ENCODE measurements around the gene ESPN. TPM values are rescaled to one million over a fixed set of nuclear protein-coding genes. Genes with fewer than 3 reads are reported as not detected.

Gene ESPN
- total RNA-seq, 3 donors from 2014 or later (not counting 1 experiment from before 2014, with no cell fraction given): 1.1 to 2.0 (median 1.7) TPM

DNA sequence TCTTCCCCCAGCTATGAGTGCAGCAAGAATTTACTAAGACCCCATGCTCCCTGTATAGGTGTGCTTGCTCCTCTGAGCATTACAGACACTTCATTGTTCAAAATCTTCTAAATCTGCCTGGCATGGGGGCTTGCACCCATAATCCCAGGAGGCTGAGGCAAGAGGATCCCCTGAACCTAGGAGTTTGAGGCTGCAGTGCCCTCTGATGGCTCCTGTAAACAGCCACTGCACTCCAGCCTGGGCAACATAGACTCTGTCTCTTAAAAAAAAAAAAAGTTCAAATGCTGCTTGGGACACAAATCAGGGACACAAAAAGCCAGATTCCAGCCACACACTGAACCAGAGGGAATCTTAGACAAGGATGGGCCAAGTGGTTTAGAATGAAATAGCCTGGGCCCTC is 27.6 kb upstream of the ESPN start:
- no peaks in the 10 kb centered on the region for H3K36me3 ChIP-seq (ENCODE audit: control insufficient read depth, insufficient read depth, low read length)
- intact Hi-C loops (cut with micrococcal nuclease): no loop called here
- H3K9me3 ChIP-seq (ENCODE audit: control insufficient read depth, insufficient read depth, low read length): no peaks in the 10 kb centered on the region
- H3K27me3 ChIP-seq (ENCODE audit: control insufficient read depth, insufficient read depth, low read length): no peaks in the 10 kb centered on the region
- TF ChIP-seq CTCF (IDR thresholded peaks at IDR 0.05): no peak
- DNase-seq (no peak), ATAC-seq (no peak)
- H3K4me3 ChIP-seq (ENCODE audit: low read length): no peak overlapping the region
- H3K27ac Mint-ChIP-seq: no peak overlapping the region
- H3K4me3 Mint-ChIP-seq: peak overlapping the region; percentile 58
- H3K27me3 Mint-ChIP-seq (ENCODE audit: low read depth in 2 of 2): peaks cover 0 to 10% of the 10 kb centered on the region in 2 donors
- H3K4me1 Mint-ChIP-seq: peaks cover 21 to 25% of the 10 kb centered on the region in 2 donors
- H3K4me1 ChIP-seq (ENCODE audit: control insufficient read depth, insufficient read depth, low read length): peaks cover 22% of the 10 kb centered on the region
- no peaks in the 10 kb centered on the region for H3K9me3 Mint-ChIP-seq
- no peaks in the 10 kb centered on the region for H3K36me3 Mint-ChIP-seq
- no peak overlapping the region for H3K27ac ChIP-seq (ENCODE audit: low read length)

GRCh38 chr1:6397844-6398441 is 26.6 kb upstream of the ESPN start:
- no peak overlapping the region for H3K4me3 Mint-ChIP-seq
- Histone ChIP-seq H3K27ac (ENCODE audit: low read length) (no peak overlapping the region), H3K27me3 (ENCODE audit: control insufficient read depth, insufficient read depth, low read length) (no peaks in the 10 kb centered on the region), H3K4me3 (ENCODE audit: low read length) (no peak overlapping the region), H3K36me3 (ENCODE audit: control insufficient read depth, insufficient read depth, low read length) (no peaks in the 10 kb centered on the region), H3K4me1 (ENCODE audit: control insufficient read depth, insufficient read depth, low read length) (peaks cover 14% of the 10 kb centered on the region), H3K9me3 (ENCODE audit: control insufficient read depth, insufficient read depth, low read length) (no peaks in the 10 kb centered on the region)
- peaks cover 15 to 18% of the 10 kb centered on the region in 2 donors for H3K4me1 Mint-ChIP-seq
- no peaks in the 10 kb centered on the region for H3K36me3 Mint-ChIP-seq
- intact Hi-C loops (cut with micrococcal nuclease): no loop called here
- 90% methylated on average over 10 of the region's 10 CpGs for WGBS (ENCODE audit: insufficient coverage)
- peaks cover 0 to 10% of the 10 kb centered on the region in 2 donors for H3K27me3 Mint-ChIP-seq (ENCODE audit: low read depth in 2 of 2)
- no peak overlapping the region for H3K27ac Mint-ChIP-seq
- DNase-seq (no peak), ATAC-seq (no peak)
- TF ChIP-seq CTCF (IDR thresholded peaks at IDR 0.05): no peak
- no peaks in the 10 kb centered on the region for H3K9me3 Mint-ChIP-seq

- no CpG with 5 or more reads among the region's 3 CpGs for WGBS (ENCODE audit: insufficient coverage)
Measured at GRCh38 chr1:6399294-6399693, 25.3 kb upstream of the ESPN start.

More at GRCh38 chr1:6399294-6399693, 25.3 kb upstream of the ESPN start:
- Histone ChIP-seq H3K27ac (ENCODE audit: low read length) (no peak overlapping the region), H3K4me1 (ENCODE audit: control insufficient read depth, insufficient read depth, low read length) (peaks cover 9% of the 10 kb centered on the region), H3K4me3 (ENCODE audit: low read length) (no peak overlapping the region), H3K36me3 (ENCODE audit: control insufficient read depth, insufficient read depth, low read length) (no peaks in the 10 kb centered on the region), H3K27me3 (ENCODE audit: control insufficient read depth, insufficient read depth, low read length) (no peaks in the 10 kb centered on the region), H3K9me3 (ENCODE audit: control insufficient read depth, insufficient read depth, low read length) (no peaks in the 10 kb centered on the region)
- TF ChIP-seq CTCF (IDR thresholded peaks at IDR 0.05): no peak
- H3K4me1 Mint-ChIP-seq: peaks cover 8 to 11% of the 10 kb centered on the region in 2 donors
- intact Hi-C loops (cut with micrococcal nuclease): no loop called here
- no peaks in the 10 kb centered on the region for H3K36me3 Mint-ChIP-seq
- H3K27ac Mint-ChIP-seq: peak overlapping the region in 1 of 2 donors; percentile 22
- H3K27me3 Mint-ChIP-seq (ENCODE audit: low read depth in 2 of 2): peaks cover 0 to 10% of the 10 kb centered on the region in 2 donors
- no peak for ATAC-seq
- no peaks in the 10 kb centered on the region for H3K9me3 Mint-ChIP-seq
- H3K4me3 Mint-ChIP-seq: no peak overlapping the region
- no peak for DNase-seq
